PFSK-1 (cell line): Measurements from ENCODE around the gene TESK1.

ENCODE experiments used
- FOXP2 ChIP-seq: optimal IDR thresholded peaks from 2 replicates; pipeline ENCODE3; 2011; ENCODE audit warnings: borderline replicate concordance, control low read depth, inconsistent platforms; ENCODE audit not compliant: insufficient read depth; ENCODE audit errors: extremely low read length, extremely low read depth
- POLR2AphosphoS5 ChIP-seq: IDR thresholded peaks from 2 replicates; pipeline ENCODE4 v1.6.1; 2012; ENCODE audit warnings: low read depth, mild to moderate bottlenecking, control low read depth, low read length, moderate library complexity
- REST ChIP-seq, 2 experiments: IDR thresholded peaks; 2 replicates each; pipeline versions ENCODE4 v1.6.1 to v1.8.0; 2011 to 2012; ENCODE audit warnings: low read depth in 2 of 2, low read length in 2 of 2, control low read depth in 1 of 2, inconsistent platforms in 1 of 2, mild to moderate bottlenecking in 1 of 2, moderate library complexity in 1 of 2; ENCODE audit not compliant: insufficient read depth in 1 of 2
- SIN3A ChIP-seq: IDR thresholded peaks from 2 replicates; pipeline ENCODE4 v1.6.1; 2012; ENCODE audit warnings: mild to moderate bottlenecking, low read length, moderate library complexity, borderline replicate concordance; ENCODE audit not compliant: insufficient read depth
- TAF1 ChIP-seq: IDR thresholded peaks from 2 replicates; pipeline ENCODE4 v1.6.1; 2012; ENCODE audit warnings: low read length, control low read depth, borderline replicate concordance; ENCODE audit not compliant: insufficient read depth

- TF ChIP-seq REST (IDR thresholded peaks at IDR 0.05; ENCODE audit: insufficient read depth in 1 of 2, low read depth in 2 of 2, low read length in 2 of 2), result no peak
- no peak for TF ChIP-seq TAF1
- TF ChIP-seq POLR2AphosphoS5, result no peak
- TF ChIP-seq FOXP2, result no peak
- no peak for TF ChIP-seq SIN3A
These were observed 12.5 kb downstream of the TESK1 start for GRCh38 chr9:35617548-35617947.
